Neural cell (in vitro differentiated cells): ENCODE data around the gene MSI2.

ENCODE experiments used
- EP300 ChIP-seq: fragments of 450-650 bp; conservative IDR thresholded peaks from 2 replicates; pipeline ENCODE4 v1.6.1; 2014; ENCODE audit warnings: antibody characterized with exemption, mild to moderate bottlenecking, moderate library complexity; ENCODE audit not compliant: poor library complexity, severe bottlenecking
- MXI1 ChIP-seq: fragments of 450-650 bp; conservative IDR thresholded peaks from 2 replicates; pipeline ENCODE4 v1.6.1; 2014; ENCODE audit warnings: antibody characterized with exemption, mild to moderate bottlenecking; ENCODE audit not compliant: poor library complexity, severe bottlenecking
- POLR2AphosphoS5 ChIP-seq: IDR thresholded peaks from 2 replicates; pipeline ENCODE4 v1.6.1; 2012
- SMC3 ChIP-seq: fragments of 450-650 bp; conservative IDR thresholded peaks from 2 replicates; pipeline ENCODE4 v1.6.1; 2014; ENCODE audit warnings: antibody characterized with exemption, mild to moderate bottlenecking, moderate library complexity; ENCODE audit not compliant: poor library complexity
- TAF1 ChIP-seq: IDR thresholded peaks from 2 replicates; pipeline ENCODE4 v1.6.1; 2012; ENCODE audit warnings: low read depth
- TF ChIP-seq, protein P1 (sequence below): fragments of 450-650 bp; IDR thresholded peaks from 2 replicates; pipeline ENCODE4 v1.5.1; 2014; ENCODE audit warnings: antibody characterized with exemption, mild to moderate bottlenecking, moderate library complexity; ENCODE audit not compliant: poor library complexity, severe bottlenecking
- TF ChIP-seq, protein P2 (sequence below): IDR thresholded peaks from 2 replicates; pipeline ENCODE4 v1.6.1; 2012; ENCODE audit warnings: borderline replicate concordance

DNA sequence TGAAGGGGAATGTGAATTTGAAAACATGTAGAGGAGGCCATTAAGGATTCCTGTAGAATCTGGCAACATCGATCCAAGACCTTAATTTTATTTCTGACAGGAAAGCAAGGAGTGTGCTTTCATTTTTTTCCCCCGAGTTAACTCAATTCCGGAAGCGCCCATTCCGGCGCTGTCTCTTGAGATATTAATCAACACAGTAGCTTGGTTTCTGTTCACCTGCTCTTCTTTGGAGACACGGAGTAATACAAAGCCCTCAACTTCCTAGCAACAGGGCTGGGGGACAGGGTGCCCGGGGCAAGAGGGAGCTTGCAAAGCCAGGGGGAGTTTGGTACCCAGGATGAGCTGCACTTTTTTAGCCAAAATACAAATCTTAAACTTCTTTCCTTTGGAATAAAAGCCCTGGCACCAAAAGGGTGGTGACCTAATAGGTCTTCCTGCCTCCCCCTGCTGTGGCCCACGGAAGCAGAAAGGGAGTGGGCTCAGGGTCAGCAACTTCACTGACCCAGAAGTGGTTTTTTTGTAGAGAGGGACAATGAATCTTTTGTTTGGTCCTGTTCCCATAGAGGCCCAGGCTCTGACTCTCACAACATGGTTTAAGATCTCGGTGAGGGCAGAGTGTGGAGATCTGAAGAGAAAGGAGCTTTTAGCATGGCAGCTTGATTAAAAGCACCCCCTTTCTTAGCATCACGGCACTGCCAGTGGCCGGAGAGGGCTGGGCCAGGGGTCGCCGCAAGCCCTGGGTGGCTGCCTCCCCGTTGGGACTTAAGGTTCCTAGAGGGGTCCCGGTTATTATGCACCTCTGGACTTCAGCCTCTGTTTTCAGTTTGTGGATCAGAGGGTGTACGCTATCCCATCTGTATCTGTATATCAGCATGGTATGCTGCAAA, 281.4 kb downstream of the MSI2 start:
- TF ChIP-seq, protein P1, sequence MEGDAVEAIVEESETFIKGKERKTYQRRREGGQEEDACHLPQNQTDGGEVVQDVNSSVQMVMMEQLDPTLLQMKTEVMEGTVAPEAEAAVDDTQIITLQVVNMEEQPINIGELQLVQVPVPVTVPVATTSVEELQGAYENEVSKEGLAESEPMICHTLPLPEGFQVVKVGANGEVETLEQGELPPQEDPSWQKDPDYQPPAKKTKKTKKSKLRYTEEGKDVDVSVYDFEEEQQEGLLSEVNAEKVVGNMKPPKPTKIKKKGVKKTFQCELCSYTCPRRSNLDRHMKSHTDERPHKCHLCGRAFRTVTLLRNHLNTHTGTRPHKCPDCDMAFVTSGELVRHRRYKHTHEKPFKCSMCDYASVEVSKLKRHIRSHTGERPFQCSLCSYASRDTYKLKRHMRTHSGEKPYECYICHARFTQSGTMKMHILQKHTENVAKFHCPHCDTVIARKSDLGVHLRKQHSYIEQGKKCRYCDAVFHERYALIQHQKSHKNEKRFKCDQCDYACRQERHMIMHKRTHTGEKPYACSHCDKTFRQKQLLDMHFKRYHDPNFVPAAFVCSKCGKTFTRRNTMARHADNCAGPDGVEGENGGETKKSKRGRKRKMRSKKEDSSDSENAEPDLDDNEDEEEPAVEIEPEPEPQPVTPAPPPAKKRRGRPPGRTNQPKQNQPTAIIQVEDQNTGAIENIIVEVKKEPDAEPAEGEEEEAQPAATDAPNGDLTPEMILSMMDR = no peak
- TF ChIP-seq EP300 (no peak), MXI1 (no peak), SMC3 (no peak), TAF1 (no peak), POLR2AphosphoS5 (no peak)
- TF ChIP-seq, protein P2, sequence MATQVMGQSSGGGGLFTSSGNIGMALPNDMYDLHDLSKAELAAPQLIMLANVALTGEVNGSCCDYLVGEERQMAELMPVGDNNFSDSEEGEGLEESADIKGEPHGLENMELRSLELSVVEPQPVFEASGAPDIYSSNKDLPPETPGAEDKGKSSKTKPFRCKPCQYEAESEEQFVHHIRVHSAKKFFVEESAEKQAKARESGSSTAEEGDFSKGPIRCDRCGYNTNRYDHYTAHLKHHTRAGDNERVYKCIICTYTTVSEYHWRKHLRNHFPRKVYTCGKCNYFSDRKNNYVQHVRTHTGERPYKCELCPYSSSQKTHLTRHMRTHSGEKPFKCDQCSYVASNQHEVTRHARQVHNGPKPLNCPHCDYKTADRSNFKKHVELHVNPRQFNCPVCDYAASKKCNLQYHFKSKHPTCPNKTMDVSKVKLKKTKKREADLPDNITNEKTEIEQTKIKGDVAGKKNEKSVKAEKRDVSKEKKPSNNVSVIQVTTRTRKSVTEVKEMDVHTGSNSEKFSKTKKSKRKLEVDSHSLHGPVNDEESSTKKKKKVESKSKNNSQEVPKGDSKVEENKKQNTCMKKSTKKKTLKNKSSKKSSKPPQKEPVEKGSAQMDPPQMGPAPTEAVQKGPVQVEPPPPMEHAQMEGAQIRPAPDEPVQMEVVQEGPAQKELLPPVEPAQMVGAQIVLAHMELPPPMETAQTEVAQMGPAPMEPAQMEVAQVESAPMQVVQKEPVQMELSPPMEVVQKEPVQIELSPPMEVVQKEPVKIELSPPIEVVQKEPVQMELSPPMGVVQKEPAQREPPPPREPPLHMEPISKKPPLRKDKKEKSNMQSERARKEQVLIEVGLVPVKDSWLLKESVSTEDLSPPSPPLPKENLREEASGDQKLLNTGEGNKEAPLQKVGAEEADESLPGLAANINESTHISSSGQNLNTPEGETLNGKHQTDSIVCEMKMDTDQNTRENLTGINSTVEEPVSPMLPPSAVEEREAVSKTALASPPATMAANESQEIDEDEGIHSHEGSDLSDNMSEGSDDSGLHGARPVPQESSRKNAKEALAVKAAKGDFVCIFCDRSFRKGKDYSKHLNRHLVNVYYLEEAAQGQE = no peak
